ENCODE results near the gene FAM177A1.

Gene FAM177A1

DNA sequence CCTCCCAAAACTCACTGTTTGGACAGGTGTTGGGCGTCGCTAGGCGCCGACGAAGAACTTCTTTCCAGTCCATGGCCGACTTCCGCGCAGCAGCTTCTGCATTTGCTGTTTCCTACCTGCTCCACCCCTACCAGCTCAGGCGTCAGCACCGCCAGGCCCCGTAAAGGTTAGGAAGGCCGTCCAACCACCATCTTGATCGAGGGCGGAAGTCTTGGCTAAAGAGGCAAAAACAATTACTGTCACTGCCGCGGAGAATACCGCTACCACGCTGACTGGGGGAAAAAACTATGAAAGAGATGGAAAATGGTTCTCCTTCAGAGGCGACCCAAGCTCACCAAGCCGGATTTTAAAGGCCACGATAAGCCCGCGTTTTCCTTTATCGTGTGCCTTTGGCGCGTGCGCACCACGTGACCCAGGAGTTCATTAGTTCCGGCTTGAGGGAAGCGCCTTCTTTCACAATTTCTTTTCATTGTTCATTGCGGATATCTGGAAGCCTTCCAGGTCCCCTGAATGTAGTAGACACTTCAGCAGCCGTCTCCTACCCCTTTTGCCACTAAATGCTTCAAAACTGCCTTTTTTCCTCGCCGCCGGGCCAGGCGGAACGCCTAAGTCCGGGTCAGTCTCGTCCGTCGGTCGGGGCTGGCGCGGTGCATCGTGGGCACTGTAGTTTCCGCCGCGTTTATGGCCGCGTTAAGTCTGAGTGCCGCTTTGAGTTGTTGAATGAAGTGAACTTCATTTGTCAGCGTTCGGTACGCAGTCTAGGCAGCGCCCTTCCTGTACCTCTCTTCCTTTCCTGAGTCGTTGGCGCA lies 76.0 kb downstream of the FAM177A1 start, which contains the start of the genes PPP2R3C and PRORP:
Gene PPP2R3C, minus strand, starts transcription at position 104 of the 809 bp plus-strand sequence. Its CDS starts 31 bp downstream, at position 73.
Gene PRORP, plus strand, starts transcription at position 666 of the 809 bp plus-strand sequence. CDS start 694 bp downstream, outside the sequence.
- TF ChIP-seq POLR2A (IDR thresholded peaks at IDR 0.05; ENCODE audit: low read depth, low read length), result peak; percentile 79
- peak; percentile 64 for TF ChIP-seq POLR2AphosphoS5 (IDR thresholded peaks at IDR 0.05; ENCODE audit: low read depth, low read length)
- TF ChIP-seq TAF1 (IDR thresholded peaks at IDR 0.05; ENCODE audit: low read depth, low read length), result peak; percentile 38; the same call in 1 of the 2 replicates
- no peak for TF ChIP-seq PAX5 (IDR thresholded peaks at IDR 0.05; ENCODE audit: insufficient read depth, low read length, severe bottlenecking)
- peak; percentile 60 for TF ChIP-seq SPI1 (IDR thresholded peaks at IDR 0.05; ENCODE audit: low read depth, low read length)
- TF ChIP-seq POU2F2 (IDR thresholded peaks at IDR 0.05; ENCODE audit: low read depth, low read length), result no peak; the same call in none of the 2 replicates
- FAIRE-seq, result peak; percentile 99

DNA sequence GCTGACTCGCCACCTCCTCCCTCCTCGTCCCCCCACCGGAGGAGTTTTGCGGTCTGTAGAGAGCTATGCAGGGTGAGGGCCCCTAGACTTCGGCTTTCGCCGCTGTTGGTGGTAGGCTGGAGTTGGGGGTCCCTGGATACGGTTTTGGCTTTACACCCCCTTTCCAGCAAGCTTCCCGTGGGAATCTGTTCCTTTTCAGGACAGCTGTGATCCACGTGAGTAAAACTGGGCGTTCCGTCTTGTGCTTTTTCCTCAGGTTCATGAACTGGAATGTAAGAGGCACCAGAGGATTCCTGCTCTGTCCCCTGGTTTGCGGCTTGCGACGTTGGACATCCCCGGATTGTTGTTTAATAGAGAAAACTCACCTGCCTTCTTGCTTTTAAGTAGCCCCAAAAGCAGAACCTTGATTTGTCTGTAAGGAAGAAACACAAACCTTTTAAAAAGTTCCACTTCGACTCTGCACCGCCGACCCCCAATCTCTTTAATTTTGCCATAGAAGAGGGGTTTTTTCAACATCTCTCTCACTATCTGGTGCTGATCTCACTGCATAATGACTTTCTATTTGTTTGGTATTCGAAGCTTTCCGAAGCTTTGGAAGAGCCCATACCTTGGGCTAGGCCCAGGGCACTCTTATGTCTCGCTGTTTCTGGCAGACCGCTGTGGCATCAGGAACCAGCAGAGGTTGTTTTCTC lies 76.8 kb downstream of the FAM177A1 start:
- no peak for DNase-seq (ENCODE audit: insufficient read length, low spot score)
- FAIRE-seq, result no peak
- TF ChIP-seq TAF1 (IDR thresholded peaks at IDR 0.05; ENCODE audit: low read depth, low read length), result no peak
- no peak for TF ChIP-seq POLR2AphosphoS5 (IDR thresholded peaks at IDR 0.05; ENCODE audit: low read depth, low read length)
- no peak for TF ChIP-seq POLR2A (IDR thresholded peaks at IDR 0.05; ENCODE audit: low read depth, low read length)
- TF ChIP-seq PAX5 (IDR thresholded peaks at IDR 0.05; ENCODE audit: insufficient read depth, low read length, severe bottlenecking), result no peak
- no peak for TF ChIP-seq POU2F2 (IDR thresholded peaks at IDR 0.05; ENCODE audit: low read depth, low read length)
- TF ChIP-seq SPI1 (IDR thresholded peaks at IDR 0.05; ENCODE audit: low read depth, low read length), result no peak

More for the DNA sequence above, 76.0 kb downstream of the FAM177A1 start, which contains the start of the genes PPP2R3C and PRORP:
- DNase-seq (ENCODE audit: insufficient read length, low spot score), result peak; percentile 72

DNA sequence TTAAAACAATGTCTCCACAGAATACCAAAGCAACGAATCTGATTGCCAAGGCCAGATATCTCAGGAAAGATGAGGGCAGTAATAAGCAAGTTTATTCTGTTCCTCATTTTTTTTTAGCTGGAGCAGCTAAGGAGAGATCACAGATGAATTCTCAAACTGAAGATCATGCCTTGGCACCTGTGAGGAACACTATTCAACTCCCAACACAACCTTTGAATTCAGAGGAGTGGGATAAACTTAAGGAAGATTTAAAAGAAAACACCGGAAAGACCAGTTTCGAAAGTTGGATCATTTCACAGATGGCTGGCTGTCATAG lies 77.3 kb downstream of the FAM177A1 start:
- TF ChIP-seq POLR2AphosphoS5 (IDR thresholded peaks at IDR 0.05; ENCODE audit: low read depth, low read length), result no peak
- TF ChIP-seq PAX5 (IDR thresholded peaks at IDR 0.05; ENCODE audit: insufficient read depth, low read length, severe bottlenecking), result no peak
- no peak for TF ChIP-seq TAF1 (IDR thresholded peaks at IDR 0.05; ENCODE audit: low read depth, low read length)
- no peak for TF ChIP-seq POLR2A (IDR thresholded peaks at IDR 0.05; ENCODE audit: low read depth, low read length)
- no peak for TF ChIP-seq SPI1 (IDR thresholded peaks at IDR 0.05; ENCODE audit: low read depth, low read length)
- no peak for TF ChIP-seq POU2F2 (IDR thresholded peaks at IDR 0.05; ENCODE audit: low read depth, low read length)
- FAIRE-seq (no peak), DNase-seq (ENCODE audit: insufficient read length, low spot score) (no peak)

DNA sequence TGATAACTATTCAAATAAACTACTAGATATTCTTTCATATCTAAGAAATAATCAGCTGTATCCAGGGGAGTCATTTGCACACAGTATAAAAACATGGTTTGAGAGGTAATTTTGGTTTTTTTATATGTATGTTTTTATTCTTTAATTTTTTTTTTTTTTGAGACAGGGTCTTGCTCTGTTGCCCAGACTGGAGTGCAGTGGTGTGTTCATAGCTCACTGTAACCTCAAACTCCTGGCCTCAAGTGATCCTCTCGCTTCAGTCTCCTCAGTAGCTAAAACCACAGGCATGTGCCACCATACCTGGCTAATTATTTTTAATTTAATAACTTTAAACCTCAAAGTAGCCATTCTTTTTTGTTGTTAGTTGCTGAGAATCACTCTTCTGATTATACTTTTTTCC lies 78.1 kb downstream of the FAM177A1 start:
- no peak for DNase-seq (ENCODE audit: insufficient read length, low spot score)
- FAIRE-seq, result no peak
- TF ChIP-seq SPI1 (IDR thresholded peaks at IDR 0.05; ENCODE audit: low read depth, low read length), result no peak
- TF ChIP-seq POLR2AphosphoS5 (IDR thresholded peaks at IDR 0.05; ENCODE audit: low read depth, low read length), result no peak
- no peak for TF ChIP-seq TAF1 (IDR thresholded peaks at IDR 0.05; ENCODE audit: low read depth, low read length)
- no peak for TF ChIP-seq PAX5 (IDR thresholded peaks at IDR 0.05; ENCODE audit: insufficient read depth, low read length, severe bottlenecking)
- no peak for TF ChIP-seq POU2F2 (IDR thresholded peaks at IDR 0.05; ENCODE audit: low read depth, low read length)
- no peak for TF ChIP-seq POLR2A (IDR thresholded peaks at IDR 0.05; ENCODE audit: low read depth, low read length)
